DND-41 (cell line): ENCODE results near the gene ADAMTSL2.

ENCODE experiments used
- ATAC-seq: fragments of 200-7000 bp; cut with Tn5 transposase; 3 replicates; pipeline ENCODE4 v1.9.1; 2021; ENCODE audit warnings: low read depth; ENCODE audit not compliant: insufficient read depth
- DNase-seq: peaks from one replicate; pipeline ENCODE4 v3.0.0-alpha.2; 2020
- H2AFZ ChIP-seq: 2 replicates; pipeline ENCODE4 v1.6.0; 2012; ENCODE audit warnings: low read depth, low read length
- H3K27ac ChIP-seq: 2 replicates; pipeline ENCODE4 v1.5.1; 2012; ENCODE audit warnings: low read length, inconsistent platforms
- H3K27me3 ChIP-seq: fragments of 200-600 bp; sonication (generic); 2 replicates; pipeline ENCODE4 v1.6.0; 2012; ENCODE audit warnings: low read length, mild to moderate bottlenecking, inconsistent platforms; ENCODE audit not compliant: insufficient read depth, poor library complexity
- H3K36me3 ChIP-seq: 2 replicates; pipeline ENCODE4 v1.5.1; 2012; ENCODE audit warnings: low read length, inconsistent platforms; ENCODE audit not compliant: insufficient read depth
- H3K4me1 ChIP-seq: 2 replicates; pipeline ENCODE4 v1.5.1; 2012; ENCODE audit warnings: mild to moderate bottlenecking, low read length; ENCODE audit not compliant: insufficient read depth
- H3K4me2 ChIP-seq: 2 replicates; pipeline ENCODE4 v1.6.0; 2012; ENCODE audit warnings: mild to moderate bottlenecking, moderate library complexity, low read length, inconsistent platforms; ENCODE audit not compliant: insufficient read depth
- H3K4me3 ChIP-seq, 2 experiments: fragments of 200-600 bp in 1 of 2; shearing (Covaris generic) in 1 of 2; 2 replicates each; pipeline ENCODE4 v1.5.1; 2012 to 2016; ENCODE audit warnings: inconsistent platforms in 2 of 2, low read length in 2 of 2, mild to moderate bottlenecking in 2 of 2, low read depth in 1 of 2, moderate library complexity in 1 of 2
- H3K79me2 ChIP-seq: 2 replicates; pipeline ENCODE4 v1.6.0; 2012; ENCODE audit warnings: low read length, inconsistent platforms; ENCODE audit not compliant: insufficient read depth
- H3K9ac ChIP-seq: 2 replicates; pipeline ENCODE4 v1.6.0; 2012; ENCODE audit warnings: low read depth, mild to moderate bottlenecking, inconsistent platforms, low read length, moderate library complexity
- H3K9me3 ChIP-seq: 2 replicates; pipeline ENCODE4 v1.5.1; 2012; ENCODE audit warnings: low read length, moderate library complexity, mild to moderate bottlenecking, inconsistent platforms; ENCODE audit not compliant: insufficient read depth, severe bottlenecking
- H4K20me1 ChIP-seq: 2 replicates; pipeline ENCODE4 v1.6.0; 2012; ENCODE audit warnings: low read length; ENCODE audit not compliant: insufficient read depth
- CTCF ChIP-seq: IDR thresholded peaks from 2 replicates; pipeline ENCODE4 v1.5.1; 2012; ENCODE audit warnings: borderline replicate concordance, low read length, moderate library complexity, mild to moderate bottlenecking; ENCODE audit not compliant: poor library complexity, severe bottlenecking; ENCODE audit errors: extremely low read depth
- EZH2 ChIP-seq: IDR thresholded peaks from 3 replicates; pipeline ENCODE4 v1.6.1; 2012; ENCODE audit warnings: borderline replicate concordance, low read depth, mild to moderate bottlenecking, moderate library complexity, low read length, inconsistent platforms; ENCODE audit not compliant: severe bottlenecking

Gene ADAMTSL2

DNA sequence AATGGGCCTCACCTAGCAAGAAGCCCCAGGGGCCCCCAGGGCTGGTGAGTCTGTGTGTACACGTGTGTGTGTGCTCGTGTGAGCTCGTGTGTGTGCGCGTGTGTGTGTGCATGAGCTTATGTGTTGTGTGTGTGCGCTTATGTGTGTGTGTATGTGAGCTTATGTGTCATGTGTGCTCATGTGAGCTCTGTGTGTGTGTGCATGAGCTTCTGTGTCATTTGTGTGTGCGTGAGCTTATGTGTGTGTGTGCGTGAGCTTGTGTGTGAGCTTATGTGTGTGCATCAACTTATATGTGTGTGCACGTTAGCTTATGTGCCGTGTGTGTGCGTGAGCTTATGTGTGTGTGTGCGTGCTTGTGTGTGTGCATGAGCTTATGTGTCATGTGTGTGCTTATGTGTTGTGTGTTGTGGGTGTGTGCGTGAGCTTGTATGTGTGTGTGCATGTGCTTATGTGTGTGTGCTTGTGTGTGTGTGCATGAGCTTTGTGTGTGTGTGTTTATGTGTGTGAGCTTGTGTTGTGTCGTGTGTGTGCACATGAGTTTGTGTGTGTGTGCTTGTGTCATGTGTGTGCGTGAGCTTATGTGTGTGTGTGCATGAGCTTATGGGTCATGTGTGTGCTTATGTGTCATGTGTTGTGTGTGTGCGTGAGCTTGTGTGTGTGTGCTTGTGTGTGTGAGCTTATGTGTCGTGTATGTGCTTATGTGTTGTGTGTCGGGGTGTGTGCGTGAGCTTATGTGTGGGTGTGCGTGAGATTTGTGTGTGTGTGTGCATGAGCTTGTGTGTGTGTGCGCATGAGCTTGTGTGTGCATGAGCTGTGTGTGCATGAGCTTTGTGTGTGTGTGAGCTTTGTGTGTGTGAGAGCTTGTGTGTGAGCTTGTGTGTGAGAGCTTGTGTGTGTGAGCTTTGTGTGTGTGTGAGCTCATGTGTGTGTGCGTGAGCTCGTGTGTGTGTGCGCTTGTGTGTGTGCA lies 38.9 kb upstream of the ADAMTSL2 start:
- Histone ChIP-seq H2AFZ (no peak overlapping the region), H3K9ac (no peak overlapping the region), H3K27ac (no peak overlapping the region), H3K4me3 (no peak overlapping the region), H3K4me1 (no peaks in the 10 kb centered on the region), H4K20me1 (no peaks in the 10 kb centered on the region), H3K4me2 (no peak overlapping the region), H3K9me3 (no peaks in the 10 kb centered on the region), H3K79me2 (no peaks in the 10 kb centered on the region), H3K36me3 (no peaks in the 10 kb centered on the region), H3K27me3 (no peaks in the 10 kb centered on the region)
- no peak for TF ChIP-seq EZH2
- no peak for TF ChIP-seq CTCF
- DNase-seq (no peak), ATAC-seq (no peak)

- Histone ChIP-seq H3K9ac (no peak overlapping the region), H4K20me1 (no peaks in the 10 kb centered on the region), H3K9me3 (no peaks in the 10 kb centered on the region), H3K4me2 (no peak overlapping the region), H3K27me3 (no peaks in the 10 kb centered on the region), H3K4me3 (no peak overlapping the region), H2AFZ (no peak overlapping the region), H3K36me3 (no peaks in the 10 kb centered on the region), H3K27ac (no peak overlapping the region), H3K4me1 (no peaks in the 10 kb centered on the region), H3K79me2 (no peaks in the 10 kb centered on the region)
- ATAC-seq (no peak), DNase-seq (no peak)
- no peak for TF ChIP-seq CTCF
- no peak for TF ChIP-seq EZH2
Measured at GRCh38 chr9:133496861-133497842, 37.4 kb upstream of the ADAMTSL2 start.

- H3K4me2 ChIP-seq = no peak overlapping the region
- no peak overlapping the region for H3K9ac ChIP-seq
Measured at GRCh38 chr9:133499132-133499891, 35.2 kb upstream of the ADAMTSL2 start.

More at GRCh38 chr9:133499132-133499891, 35.2 kb upstream of the ADAMTSL2 start:
- Histone ChIP-seq H3K4me1 (no peaks in the 10 kb centered on the region), H3K36me3 (no peaks in the 10 kb centered on the region), H3K27me3 (no peaks in the 10 kb centered on the region), H4K20me1 (no peaks in the 10 kb centered on the region), H3K4me3 (no peak overlapping the region), H2AFZ (no peak overlapping the region), H3K79me2 (no peaks in the 10 kb centered on the region), H3K9me3 (no peaks in the 10 kb centered on the region), H3K27ac (no peak overlapping the region)
- no peak for ATAC-seq
- no peak for TF ChIP-seq CTCF
- TF ChIP-seq EZH2 = no peak
- no peak for DNase-seq
